B cell (primary cell): ENCODE measurements around the gene CAPZA1.

Source experiments
- CTCF ChIP-seq: fragments of 200-600 bp; IDR thresholded peaks from one replicate; pipeline ENCODE4 v1.8.0; 2022; ENCODE audit warnings: antibody characterized with exemption, mild to moderate bottlenecking
- EZH2 ChIP-seq: IDR thresholded peaks from 2 replicates; pipeline ENCODE4 v1.6.1; 2012; ENCODE audit warnings: borderline replicate concordance, low read depth, mild to moderate bottlenecking, moderate library complexity, low read length; ENCODE audit not compliant: insufficient read depth, poor library complexity, severe bottlenecking

GRCh38 chr1:112702067-112702395 lies 82.4 kb downstream of the CAPZA1 start:
- TF ChIP-seq CTCF (no peak), EZH2 (no peak)
